Natural killer cell (primary cell): ENCODE results near the gene AKIP1. TPM values are rescaled to one million over a fixed set of nuclear protein-coding genes. Genes with fewer than 3 reads are reported as not detected.
"Not testable (repeated sequence)": the region's sequence is repeated elsewhere in the genome, so short reads cannot be mapped to it uniquely, and the experiment has no call there.

Experiments
- ATAC-seq, 3 donors: fragments of 150-1000 bp in 2 of 3; fragments of 200-7000 bp in 1 of 3; cut with Tn5 transposase; 1 replicate in 1 of 3; 2 replicates in 2 of 3; pipeline ENCODE4 v1.10.0; 2021; ENCODE audit warnings: mild to moderate bottlenecking in 2 of 3, moderate library complexity in 2 of 3
- DNase-seq, 2 donors: peaks; one replicate each; pipeline versions ENCODE4 v3.0.0 to v3.0.0-alpha.2; 2013 to 2021; ENCODE audit warnings: mixed read lengths in 1 of 2
- H3K27ac ChIP-seq: one replicate; pipeline ENCODE4 v1.5.1; 2013; ENCODE audit warnings: mild to moderate bottlenecking, low read length
- H3K27me3 ChIP-seq: one replicate; pipeline ENCODE4 v1.6.1; 2013; ENCODE audit warnings: low read length; ENCODE audit not compliant: control insufficient read depth, insufficient read depth
- H3K36me3 ChIP-seq: one replicate; pipeline ENCODE4 v1.6.1; 2013; ENCODE audit warnings: low read length; ENCODE audit not compliant: control insufficient read depth, insufficient read depth
- H3K4me1 ChIP-seq: one replicate; pipeline ENCODE4 v1.6.1; 2013; ENCODE audit warnings: low read length; ENCODE audit not compliant: control insufficient read depth, insufficient read depth
- H3K4me3 ChIP-seq: one replicate; pipeline ENCODE4 v1.5.1; 2013; ENCODE audit warnings: low read length
- H3K9me3 ChIP-seq: one replicate; pipeline ENCODE4 v1.6.1; 2013; ENCODE audit warnings: low read length; ENCODE audit not compliant: control insufficient read depth, insufficient read depth
- H3K27ac Mint-ChIP-seq, 2 donors: one replicate each; pipeline ENCODE4 v1.8.0; 2022; ENCODE audit warnings: mild to moderate bottlenecking in 2 of 2, mixed read lengths in 2 of 2, moderate library complexity in 1 of 2
- H3K27me3 Mint-ChIP-seq, 2 donors: one replicate each; pipeline ENCODE4 v1.8.0; 2022; ENCODE audit warnings: low read depth in 2 of 2, mixed read lengths in 2 of 2
- H3K36me3 Mint-ChIP-seq: one replicate; pipeline ENCODE4 v1.8.0; 2022; ENCODE audit warnings: mixed read lengths
- H3K4me1 Mint-ChIP-seq, 2 donors: one replicate each; pipeline ENCODE4 v1.8.0; 2022; ENCODE audit warnings: mixed read lengths in 2 of 2
- H3K4me3 Mint-ChIP-seq: one replicate; pipeline ENCODE4 v1.8.0; 2022; ENCODE audit warnings: mild to moderate bottlenecking, moderate library complexity, mixed read lengths
- H3K9me3 Mint-ChIP-seq, 2 donors: one replicate each; pipeline ENCODE4 v1.8.0; 2022; ENCODE audit warnings: mixed read lengths in 2 of 2
- CTCF ChIP-seq: fragments of 200-600 bp; IDR thresholded peaks from one replicate; pipeline ENCODE4 v1.8.0; 2022; ENCODE audit warnings: antibody characterized with exemption
- WGBS: methylation state at CpG from one replicate; pipeline ENCODE4 v1.1.7; 2013; ENCODE audit warnings: missing lambda C conversion rate; ENCODE audit not compliant: insufficient coverage; 5-methylcytosine and 5-hydroxymethylcytosine counted together
- intact Hi-C: fragments of 100-400 bp; cut with micrococcal nuclease; formaldehyde crosslinking; loops from one replicate; pipeline ENCODE4 v1.14.2; 2022
- total RNA-seq, 4 donors: library from RNA; stranded (reverse); fragments of 120-200 nt in 1 of 4; gene quantifications; one replicate each; pipeline versions ENCODE4 v1.2.3 to v1.2.4, GENCODE V29; 2013 to 2022

AKIP1 gene
- total RNA-seq, 3 donors from 2014 or later (not counting 1 experiment from before 2014, with no cell fraction given) = 4.0 to 7.0 (median 4.0) TPM

- ATAC-seq = no peak
- TF ChIP-seq CTCF = no peak
- Mint-ChIP-seq H3K27ac (no peak overlapping the region), H3K4me1 (no peaks in the 10 kb centered on the region), H3K27me3 (peaks cover 20 to 33% of the 10 kb centered on the region in 2 donors), H3K36me3 (no peaks in the 10 kb centered on the region), H3K9me3 (no peaks in the 10 kb centered on the region), H3K4me3 (no peak overlapping the region)
- Histone ChIP-seq H3K4me1 (no peaks in the 10 kb centered on the region), H3K36me3 (no peaks in the 10 kb centered on the region), H3K4me3 (no peak overlapping the region), H3K27ac (no peak overlapping the region), H3K9me3 (no peaks in the 10 kb centered on the region), H3K27me3 (no peaks in the 10 kb centered on the region)
- DNase-seq = no peak
- intact Hi-C loops = no loop called here
- WGBS = 100% methylated on average over 1 of the region's 2 CpGs
Observed at GRCh38 chr11:8878771-8879170, 32.2 kb upstream of the AKIP1 start.

GRCh38 chr11:8881585-8881984 is 29.4 kb upstream of the AKIP1 start:
- H3K9me3 Mint-ChIP-seq, H3K9me3 ChIP-seq, H3K36me3 ChIP-seq, H3K4me1 Mint-ChIP-seq, DNase-seq, H3K4me3 ChIP-seq, H3K27me3 ChIP-seq, H3K4me3 Mint-ChIP-seq, H3K27ac ChIP-seq, ATAC-seq, H3K4me1 ChIP-seq, H3K36me3 Mint-ChIP-seq, H3K27ac Mint-ChIP-seq, intact Hi-C loops: not testable (repeated sequence)
- peaks cover 17 to 24% of the 10 kb centered on the region in 2 donors for H3K27me3 Mint-ChIP-seq
- 85% methylated on average over 7 of the region's 7 CpGs for WGBS

GRCh38 chr11:8886322-8886721 is 24.7 kb upstream of the AKIP1 start:
- H3K4me1 ChIP-seq = no peaks in the 10 kb centered on the region
- peaks cover 12% of the 10 kb centered on the region for H3K36me3 Mint-ChIP-seq
- no peak for TF ChIP-seq CTCF
- WGBS = 80% methylated on average over 1 of the region's 2 CpGs
- H3K4me1 Mint-ChIP-seq = no peaks in the 10 kb centered on the region
- H3K27me3 Mint-ChIP-seq = peaks cover 11 to 19% of the 10 kb centered on the region in 2 donors
- intact Hi-C loops = no loop called here
- H3K27ac ChIP-seq = no peak overlapping the region
- no peak overlapping the region for H3K4me3 Mint-ChIP-seq
- no peaks in the 10 kb centered on the region for H3K27me3 ChIP-seq
- ATAC-seq = no peak
- H3K27ac Mint-ChIP-seq = no peak overlapping the region
- H3K4me3 ChIP-seq = no peak overlapping the region
- no peaks in the 10 kb centered on the region for H3K36me3 ChIP-seq
- H3K9me3 Mint-ChIP-seq = peaks cover 2 to 3% of the 10 kb centered on the region in 2 donors
- no peaks in the 10 kb centered on the region for H3K9me3 ChIP-seq
- DNase-seq = no peak

- H3K9me3 Mint-ChIP-seq, H3K4me1 ChIP-seq, ATAC-seq, H3K36me3 ChIP-seq, H3K4me3 ChIP-seq, H3K4me3 Mint-ChIP-seq, H3K27me3 ChIP-seq, H3K27ac ChIP-seq, H3K27ac Mint-ChIP-seq, H3K4me1 Mint-ChIP-seq, intact Hi-C loops, H3K9me3 ChIP-seq, DNase-seq: not testable (repeated sequence)
- Mint-ChIP-seq H3K27me3 (peaks cover 8 to 15% of the 10 kb centered on the region in 2 donors), H3K36me3 (peaks cover 12% of the 10 kb centered on the region)
- 100% methylated on average over 1 of the region's 2 CpGs for WGBS
Observed at GRCh38 chr11:8891185-8891584, 19.8 kb upstream of the AKIP1 start.
